ENCODE data around the gene SVIL. TPM values are rescaled to one million over a fixed set of nuclear protein-coding genes. Genes with fewer than 3 reads are reported as not detected.
"Not testable (repeated sequence)": the region's sequence is repeated elsewhere in the genome, so short reads cannot be mapped to it uniquely, and the experiment has no call there.

Gene SVIL
- total and polyA plus RNA-seq, 2 experiments from 2014 or later = 5.9 to 7.3 TPM

DNA sequence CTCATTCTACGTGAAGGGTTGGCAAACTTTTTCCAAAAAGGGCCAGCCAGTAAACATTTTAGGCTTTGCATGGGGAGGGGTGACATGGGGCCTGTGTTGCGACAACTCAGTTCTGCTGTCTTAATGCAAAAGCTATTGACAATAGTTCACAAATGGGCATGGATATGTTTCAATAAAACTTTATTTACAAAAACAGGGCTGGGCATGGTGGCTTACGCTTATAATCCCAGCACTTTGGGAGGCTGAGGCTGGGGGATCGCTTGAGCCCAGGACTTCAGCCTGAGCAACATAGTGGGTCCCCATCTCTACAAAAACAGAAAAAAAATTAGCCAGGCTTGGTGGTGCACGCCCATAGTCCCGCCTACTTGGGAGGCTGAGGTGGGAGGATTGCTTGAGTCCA lies 141.1 kb downstream of the SVIL start:
- H3K79me2 ChIP-seq (ENCODE audit: insufficient read depth) = no peaks in the 10 kb centered on the region
- no peaks in the 10 kb centered on the region for H3K9me2 ChIP-seq (ENCODE audit: insufficient read depth)
- H3K27ac ChIP-seq = no peak overlapping the region
- H3K4me3 ChIP-seq = no peak overlapping the region
- 96% methylated on average over 6 of the region's 6 CpGs for WGBS, 2 experiments (ENCODE audit: low coverage in 1 of 2, low lambda C conversion rate in 2 of 2, missing lambda C conversion rate in 2 of 2)
- no peak overlapping the region for H3K4me2 ChIP-seq (ENCODE audit: unreplicated experiment)
- no peak overlapping the region for H2AFZ ChIP-seq
- H3F3A ChIP-seq (ENCODE audit: insufficient read depth) = no peaks in the 10 kb centered on the region; the same call in 1 of the 2 replicates
- no peaks in the 10 kb centered on the region for H3K4me1 ChIP-seq (ENCODE audit: insufficient read depth)
- H3K9me3 ChIP-seq (ENCODE audit: low read depth) = no peaks in the 10 kb centered on the region
- H3K27me3 ChIP-seq (replicated peaks; ENCODE audit: insufficient read depth) = no peaks in the 10 kb centered on the region
- no peaks in the 10 kb centered on the region for H3K36me3 ChIP-seq (ENCODE audit: low read depth)
- no peaks in the 10 kb centered on the region for H4K20me1 ChIP-seq (ENCODE audit: insufficient read depth)
- no peak overlapping the region for H3K9ac ChIP-seq
- TF ChIP-seq EZH2 (IDR thresholded peaks at IDR 0.05; ENCODE audit: insufficient read depth, poor library complexity, severe bottlenecking) (no peak), EZH2phosphoT487 (IDR thresholded peaks at IDR 0.05; ENCODE audit: insufficient read depth, low read depth) (no peak)
- in situ Hi-C loops (cut with MboI) = no loop called here
- DNase-seq = no peak

DNA sequence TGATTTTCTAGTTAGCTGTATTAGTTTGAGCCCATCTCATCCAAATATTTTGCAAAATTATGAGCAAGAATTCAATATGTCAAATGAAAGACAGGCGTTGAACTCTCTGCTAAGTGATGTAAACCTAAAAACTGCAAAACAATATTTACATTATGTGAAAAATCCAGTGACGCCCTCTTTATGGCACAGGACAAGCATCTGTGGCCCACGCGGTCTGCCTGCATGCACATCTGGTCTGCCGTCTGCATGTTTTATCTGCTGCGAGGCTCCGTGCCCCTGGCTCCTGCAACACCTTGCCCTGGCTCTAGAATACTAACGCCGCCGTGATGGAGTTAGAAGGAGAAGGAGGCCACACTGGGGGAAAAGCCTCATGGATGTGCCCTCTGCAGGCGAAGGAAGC lies 142.0 kb downstream of the SVIL start:
- Histone ChIP-seq H3K79me2 (ENCODE audit: insufficient read depth) (no peaks in the 10 kb centered on the region), H3K4me1 (ENCODE audit: insufficient read depth) (no peaks in the 10 kb centered on the region), H3K4me2 (ENCODE audit: unreplicated experiment) (no peak overlapping the region), H3K27me3 (replicated peaks; ENCODE audit: insufficient read depth) (no peaks in the 10 kb centered on the region), H4K20me1 (ENCODE audit: insufficient read depth) (no peaks in the 10 kb centered on the region), H3K4me3 (no peak overlapping the region), H3K27ac (no peak overlapping the region), H3K36me3 (ENCODE audit: low read depth) (no peaks in the 10 kb centered on the region), H3K9ac (no peak overlapping the region), H2AFZ (no peak overlapping the region), H3K9me2 (ENCODE audit: insufficient read depth) (no peaks in the 10 kb centered on the region), H3K9me3 (ENCODE audit: low read depth) (no peaks in the 10 kb centered on the region), H3F3A (ENCODE audit: insufficient read depth) (no peaks in the 10 kb centered on the region; the same call in 1 of the 2 replicates)
- no peak for DNase-seq
- in situ Hi-C loops (cut with MboI) = no loop called here
- TF ChIP-seq EZH2phosphoT487 (IDR thresholded peaks at IDR 0.05; ENCODE audit: insufficient read depth, low read depth) = no peak
- TF ChIP-seq EZH2 (IDR thresholded peaks at IDR 0.05; ENCODE audit: insufficient read depth, poor library complexity, severe bottlenecking) = no peak
- WGBS, 2 experiments (ENCODE audit: low coverage in 1 of 2, low lambda C conversion rate in 2 of 2, missing lambda C conversion rate in 2 of 2) = 77 to 81% methylated on average over 11 of the region's 11 CpGs

DNA sequence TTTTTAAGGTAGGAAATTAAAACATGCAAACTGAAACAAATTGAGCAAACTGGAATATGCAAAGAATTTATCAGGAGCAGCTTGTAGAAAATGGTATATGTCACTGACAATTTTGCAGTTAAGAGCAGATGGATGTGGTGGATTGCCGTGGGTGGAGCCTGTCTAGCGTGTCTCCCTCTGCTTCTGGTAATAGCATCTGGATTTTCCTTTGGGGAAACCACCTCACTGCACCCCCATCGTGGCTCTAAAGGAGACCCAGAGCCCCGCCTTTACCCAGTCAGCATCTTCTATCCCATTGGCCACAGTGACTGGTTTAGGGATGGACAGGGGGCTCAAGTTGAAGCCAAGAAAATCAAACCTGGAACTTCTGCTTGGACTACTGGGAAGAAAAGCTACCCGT lies 142.9 kb downstream of the SVIL start:
- DNase-seq = no peak
- 75 to 88% methylated on average over 5 of the region's 5 CpGs for WGBS, 2 experiments (ENCODE audit: low coverage in 1 of 2, low lambda C conversion rate in 2 of 2, missing lambda C conversion rate in 2 of 2)
- in situ Hi-C loops (cut with MboI) = no loop called here

DNA sequence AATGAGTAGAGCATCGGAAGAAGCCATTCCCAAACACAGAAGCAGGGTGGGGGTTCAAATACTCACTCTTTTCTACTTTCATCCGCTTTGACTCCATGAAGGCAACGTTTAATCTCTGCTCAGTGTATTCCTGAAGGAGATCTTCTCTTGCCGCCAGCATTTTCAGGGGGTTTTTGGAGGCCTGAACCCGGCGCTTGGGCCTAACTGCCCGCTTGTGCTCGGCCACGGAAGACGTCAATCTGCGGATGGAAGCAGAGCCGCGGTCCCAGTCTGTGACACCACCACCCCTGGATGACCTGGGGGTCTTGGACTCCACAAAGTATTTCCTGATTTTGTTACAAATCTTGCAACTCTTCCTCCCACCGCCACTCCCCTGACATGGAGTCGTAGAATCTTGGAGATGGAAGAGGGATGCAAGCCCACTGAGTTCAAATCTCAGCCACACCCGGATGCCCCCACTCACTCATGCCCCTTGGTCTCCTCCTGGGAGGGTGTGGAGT lies 143.9 kb downstream of the SVIL start:
- H3K4me3 ChIP-seq; H3K79me2 ChIP-seq (ENCODE audit: insufficient read depth); H4K20me1 ChIP-seq (ENCODE audit: insufficient read depth); H3F3A ChIP-seq (ENCODE audit: insufficient read depth); H3K9me2 ChIP-seq (ENCODE audit: insufficient read depth); H3K27ac ChIP-seq; DNase-seq; H3K9ac ChIP-seq; H3K27me3 ChIP-seq (replicated peaks; ENCODE audit: insufficient read depth); H3K36me3 ChIP-seq (ENCODE audit: low read depth); H3K4me2 ChIP-seq (ENCODE audit: unreplicated experiment); H3K4me1 ChIP-seq (ENCODE audit: insufficient read depth); H3K9me3 ChIP-seq (ENCODE audit: low read depth); in situ Hi-C loops (cut with MboI); H2AFZ ChIP-seq: not testable (repeated sequence)
- WGBS, 2 experiments (ENCODE audit: low coverage in 1 of 2, low lambda C conversion rate in 2 of 2, missing lambda C conversion rate in 2 of 2) = 95% methylated on average over 16 of the region's 16 CpGs

More for the DNA sequence above, 142.9 kb downstream of the SVIL start:
- H3F3A ChIP-seq (ENCODE audit: insufficient read depth) = no peaks in the 10 kb centered on the region; the same call in 1 of the 2 replicates
- no peak overlapping the region for H2AFZ ChIP-seq
- H3K27ac ChIP-seq = no peak overlapping the region
- no peaks in the 10 kb centered on the region for H3K4me1 ChIP-seq (ENCODE audit: insufficient read depth)
- H3K4me2 ChIP-seq (ENCODE audit: unreplicated experiment) = no peak overlapping the region
- TF ChIP-seq EZH2 (IDR thresholded peaks at IDR 0.05; ENCODE audit: insufficient read depth, poor library complexity, severe bottlenecking) (no peak), EZH2phosphoT487 (IDR thresholded peaks at IDR 0.05; ENCODE audit: insufficient read depth, low read depth) (no peak)
- no peak overlapping the region for H3K4me3 ChIP-seq
- no peaks in the 10 kb centered on the region for H3K27me3 ChIP-seq (replicated peaks; ENCODE audit: insufficient read depth)
- no peaks in the 10 kb centered on the region for H3K9me2 ChIP-seq (ENCODE audit: insufficient read depth)
- H3K79me2 ChIP-seq (ENCODE audit: insufficient read depth) = no peaks in the 10 kb centered on the region
- H3K9ac ChIP-seq = no peak overlapping the region
- no peaks in the 10 kb centered on the region for H4K20me1 ChIP-seq (ENCODE audit: insufficient read depth)
- H3K9me3 ChIP-seq (ENCODE audit: low read depth) = no peaks in the 10 kb centered on the region
- H3K36me3 ChIP-seq (ENCODE audit: low read depth) = no peaks in the 10 kb centered on the region

DNA sequence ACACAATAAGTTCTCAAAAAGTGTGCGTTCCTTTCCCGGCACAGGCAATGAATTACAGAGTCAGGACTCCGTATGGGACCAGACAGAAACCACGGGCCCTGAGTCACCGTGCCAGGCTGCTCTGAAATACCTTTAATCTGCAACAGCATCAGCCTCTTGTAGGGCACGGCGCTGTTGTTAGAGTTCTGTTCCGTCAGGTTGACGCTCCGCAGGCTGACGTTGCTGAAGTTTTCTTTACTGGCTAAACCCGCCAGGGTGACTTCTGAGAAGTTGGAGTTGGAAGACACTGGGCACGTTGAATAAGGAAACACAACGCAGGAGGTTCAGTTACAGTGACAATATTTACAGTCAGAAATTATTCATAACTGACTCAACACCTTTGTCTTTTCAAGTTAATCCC lies 146.3 kb downstream of the SVIL start:
- H4K20me1 ChIP-seq (ENCODE audit: insufficient read depth); H3F3A ChIP-seq (ENCODE audit: insufficient read depth); H3K79me2 ChIP-seq (ENCODE audit: insufficient read depth); H2AFZ ChIP-seq; DNase-seq; H3K27me3 ChIP-seq (replicated peaks; ENCODE audit: insufficient read depth); H3K9me2 ChIP-seq (ENCODE audit: insufficient read depth); in situ Hi-C loops (cut with MboI); H3K27ac ChIP-seq; H3K9me3 ChIP-seq (ENCODE audit: low read depth); H3K36me3 ChIP-seq (ENCODE audit: low read depth); H3K9ac ChIP-seq; H3K4me2 ChIP-seq (ENCODE audit: unreplicated experiment); H3K4me1 ChIP-seq (ENCODE audit: insufficient read depth); H3K4me3 ChIP-seq: not testable (repeated sequence)
- 78 to 82% methylated on average over 14 of the region's 14 CpGs for WGBS, 2 experiments (ENCODE audit: low coverage in 1 of 2, low lambda C conversion rate in 2 of 2, missing lambda C conversion rate in 2 of 2)

DNA sequence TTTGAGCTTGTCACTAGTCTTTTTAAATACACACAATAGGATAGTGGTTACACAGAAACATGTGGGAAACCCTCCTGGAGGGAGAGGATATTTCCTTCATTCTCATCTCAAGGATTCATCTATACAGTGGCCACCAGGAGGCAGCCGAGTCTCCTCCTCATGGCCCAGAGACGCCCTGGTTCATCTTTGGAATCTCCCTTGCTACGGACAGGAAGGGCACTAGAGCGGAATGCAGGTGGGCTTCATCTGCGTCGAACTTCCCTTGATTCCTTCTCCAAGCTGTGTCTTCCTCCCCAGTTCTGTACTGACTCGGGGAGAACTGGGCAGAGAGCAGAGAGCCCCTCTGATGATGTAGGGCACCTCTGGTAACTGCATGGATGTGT lies 146.9 kb downstream of the SVIL start:
- H3K27ac ChIP-seq = not testable (repeated sequence)

DNA sequence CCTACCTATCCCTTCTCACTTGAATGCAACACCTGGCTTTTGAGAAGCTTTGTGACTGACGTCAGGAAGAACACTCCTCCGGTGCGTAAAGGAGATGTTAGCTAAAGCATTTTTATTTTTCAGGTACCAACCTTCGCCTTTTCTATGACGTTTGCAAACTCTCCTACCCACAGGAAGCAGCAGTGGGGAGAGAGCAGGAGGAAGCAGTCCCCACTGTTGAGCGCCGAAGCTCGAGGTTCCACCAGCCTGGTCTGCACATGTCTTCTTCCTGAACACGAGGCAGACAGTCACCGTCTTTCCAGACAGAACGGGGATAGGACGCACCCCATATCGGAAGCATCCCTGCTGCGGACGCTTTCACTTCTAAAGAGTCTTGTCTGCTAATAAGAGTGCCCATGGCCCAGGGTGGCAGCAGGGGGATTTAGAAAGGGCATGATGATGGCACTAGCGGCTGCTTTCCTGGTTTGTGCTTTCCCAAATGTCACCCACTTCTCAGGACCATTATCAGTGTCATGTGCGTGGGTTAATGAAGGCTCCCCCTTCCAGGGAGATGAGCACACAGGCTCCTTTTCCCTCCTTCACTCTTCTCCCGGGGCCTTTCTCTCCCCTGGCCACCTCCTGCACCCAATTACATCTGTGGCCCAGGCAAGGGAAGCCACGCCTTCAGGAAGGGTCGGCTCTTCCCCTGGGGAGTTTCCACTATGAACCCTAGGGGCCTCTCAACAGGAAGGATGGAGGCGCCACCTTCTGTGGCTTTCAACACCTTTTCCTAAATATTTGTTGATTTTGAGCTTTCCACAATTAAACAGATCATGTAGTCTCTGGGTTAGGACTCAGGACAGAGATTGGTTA lies 147.5 kb downstream of the SVIL start:
- WGBS, 2 experiments (ENCODE audit: low coverage in 1 of 2, low lambda C conversion rate in 2 of 2, missing lambda C conversion rate in 2 of 2) = 81% methylated on average over 21 of the region's 21 CpGs
- DNase-seq; H3K4me3 ChIP-seq; H4K20me1 ChIP-seq (ENCODE audit: insufficient read depth); H2AFZ ChIP-seq; H3K9me3 ChIP-seq (ENCODE audit: low read depth); H3F3A ChIP-seq (ENCODE audit: insufficient read depth); H3K4me2 ChIP-seq (ENCODE audit: unreplicated experiment); H3K79me2 ChIP-seq (ENCODE audit: insufficient read depth); H3K9me2 ChIP-seq (ENCODE audit: insufficient read depth); H3K27ac ChIP-seq; H3K27me3 ChIP-seq (replicated peaks; ENCODE audit: insufficient read depth); in situ Hi-C loops (cut with MboI); H3K9ac ChIP-seq; H3K36me3 ChIP-seq (ENCODE audit: low read depth): not testable (repeated sequence)
- H3K4me1 ChIP-seq (ENCODE audit: insufficient read depth) = peaks cover 10% of the 10 kb centered on the region

More for the DNA sequence above, 146.9 kb downstream of the SVIL start:
- H3K4me2 ChIP-seq (ENCODE audit: unreplicated experiment); H3F3A ChIP-seq (ENCODE audit: insufficient read depth); H3K9me3 ChIP-seq (ENCODE audit: low read depth); DNase-seq; H4K20me1 ChIP-seq (ENCODE audit: insufficient read depth); H3K27me3 ChIP-seq (replicated peaks; ENCODE audit: insufficient read depth); H3K9ac ChIP-seq; H3K36me3 ChIP-seq (ENCODE audit: low read depth); H3K4me1 ChIP-seq (ENCODE audit: insufficient read depth); H2AFZ ChIP-seq; H3K4me3 ChIP-seq; in situ Hi-C loops (cut with MboI); H3K79me2 ChIP-seq (ENCODE audit: insufficient read depth); H3K9me2 ChIP-seq (ENCODE audit: insufficient read depth): not testable (repeated sequence)
- 74 to 83% methylated on average over 7 of the region's 7 CpGs for WGBS, 2 experiments (ENCODE audit: low coverage in 1 of 2, low lambda C conversion rate in 2 of 2, missing lambda C conversion rate in 2 of 2)

Measured in GM23248 (cell line).